Camera-type eye (tissue), 1 donor: ENCODE results near the gene CCDC124. TPM values are rescaled to one million over a fixed set of nuclear protein-coding genes. Genes with fewer than 3 reads are reported as not detected.

Experiments
- total RNA-seq: library from RNA; depleted of rRNA; stranded (reverse); fragments of >200 nt; gene quantifications from one replicate; pipeline ENCODE4 v1.2.3, GENCODE V29; 2014

Gene CCDC124
- total RNA-seq: 50.0 TPM

GRCh38 chr19:17932485-17933338 lies at the start of gene CCDC124:
Gene CCDC124, plus strand, starts transcription at chr19:17933015. Its CDS starts 3,406 bp downstream, at chr19:17936421.

GRCh38 chr19:17966550-17967256 lies 33.9 kb downstream of the CCDC124 start, which contains the start of gene KCNN1:
Gene KCNN1, plus strand, starts transcription at chr19:17967107. Its CDS starts 6,782 bp downstream, at chr19:17973889.

Other genes starting within 250 kb of the CCDC124 start
- 18.1 TPM for gene UNC13A, start 244.7 kb upstream of the CCDC124 start, total RNA-seq
- 33.0 TPM for gene MAP1S, start 213.5 kb upstream of the CCDC124 start, total RNA-seq
- 5.9 TPM for gene FCHO1, start 181.5 kb upstream of the CCDC124 start, total RNA-seq
- 1.2 TPM for gene B3GNT3, start 137.9 kb upstream of the CCDC124 start, total RNA-seq
- not detected for gene INSL3, start 111.5 kb upstream of the CCDC124 start, total RNA-seq
- 3.4 TPM for gene JAK3, start 85.0 kb upstream of the CCDC124 start, total RNA-seq
- gene RPL18A, start 73.1 kb upstream of the CCDC124 start, total RNA-seq: 626 TPM
- gene SLC5A5, start 61.1 kb upstream of the CCDC124 start, total RNA-seq: not detected
- 11.1 TPM for gene KCNN1, start 34.1 kb downstream of the CCDC124 start, total RNA-seq
- 34.5 TPM for gene ARRDC2, start 75.2 kb downstream of the CCDC124 start, total RNA-seq
- gene IL12RB1, start 153.9 kb downstream of the CCDC124 start, total RNA-seq: 0.38 TPM
- gene MAST3, start 164.8 kb downstream of the CCDC124 start, total RNA-seq: 6.6 TPM
- gene PIK3R2, start 220.1 kb downstream of the CCDC124 start, total RNA-seq: 42.6 TPM
- gene IFI30, start 240.8 kb downstream of the CCDC124 start, total RNA-seq: 5.8 TPM